Naive B cell (primary cell): ENCODE results near the gene PRKCA. TPM values are rescaled to one million over a fixed set of nuclear protein-coding genes. Genes with fewer than 3 reads are reported as not detected.
A peak's percentile ranks its signal among the peaks of the same experiment; 100 is the strongest.

Source experiments
- ATAC-seq, 2 donors: fragments of 150-1000 bp; cut with Tn5 transposase; 2 replicates each; pipeline ENCODE4 v1.10.0; 2021; ENCODE audit warnings: low read depth in 2 of 2, mild to moderate bottlenecking in 2 of 2, moderate library complexity in 2 of 2
- DNase-seq: peaks from one replicate; pipeline ENCODE4 v3.0.0; 2022
- H3K27ac Mint-ChIP-seq, 6 donors: one replicate each; pipeline ENCODE4 v1.8.0; 2020 to 2022; ENCODE audit warnings: mild to moderate bottlenecking in 6 of 6, mixed read lengths in 6 of 6, moderate library complexity in 5 of 6, inconsistent platforms in 2 of 6
- H3K27me3 Mint-ChIP-seq, 3 donors: one replicate each; pipeline ENCODE4 v1.8.0; 2021 to 2022; ENCODE audit warnings: mixed read lengths in 3 of 3, mild to moderate bottlenecking in 1 of 3
- H3K36me3 Mint-ChIP-seq, 2 donors: one replicate each; pipeline ENCODE4 v1.8.0; 2020 to 2022; ENCODE audit warnings: mixed read lengths in 2 of 2, inconsistent platforms in 1 of 2, mild to moderate bottlenecking in 1 of 2
- H3K4me1 Mint-ChIP-seq, 3 donors: one replicate each; pipeline ENCODE4 v1.8.0; 2020 to 2022; ENCODE audit warnings: mixed read lengths in 3 of 3, inconsistent platforms in 1 of 3, mild to moderate bottlenecking in 1 of 3, moderate library complexity in 1 of 3
- H3K4me3 Mint-ChIP-seq, 8 donors: one replicate each; pipeline ENCODE4 v1.8.0; 2020 to 2022; ENCODE audit warnings: mild to moderate bottlenecking in 8 of 8, mixed read lengths in 8 of 8, moderate library complexity in 8 of 8, inconsistent platforms in 2 of 8
- H3K9me3 Mint-ChIP-seq, 7 donors: one replicate each; pipeline ENCODE4 v1.8.0; 2020 to 2022; ENCODE audit warnings: mixed read lengths in 7 of 7, mild to moderate bottlenecking in 5 of 7, inconsistent platforms in 2 of 7, moderate library complexity in 1 of 7
- polyA plus RNA-seq, 6 donors: library from polyadenylated mRNA; unstranded; fragments of 300-500 nt; fragmentation: Illumina TruSeq; gene quantifications; one replicate each; pipeline ENCODE4 v1.2.3, GENCODE V29; 2021; ENCODE audit warnings: low read depth in 6 of 6

Gene PRKCA
- polyA plus RNA-seq, 6 donors from 2014 or later: 0.03 to 0.06 TPM; not detected in 4

- H3K36me3 Mint-ChIP-seq: no peaks in the 10 kb centered on the region
- H3K27me3 Mint-ChIP-seq: peaks cover 4 to 21% (median 16%) of the 10 kb centered on the region in 3 donors
Measured at GRCh38 chr17:66743511-66743910, 441.1 kb downstream of the PRKCA start.

GRCh38 chr17:66746736-66747135 is 444.3 kb downstream of the PRKCA start:
- no peaks in the 10 kb centered on the region for H3K4me1 Mint-ChIP-seq
- H3K9me3 Mint-ChIP-seq: no peaks in the 10 kb centered on the region
- H3K4me3 Mint-ChIP-seq: no peak overlapping the region
- no peak for DNase-seq
- H3K27ac Mint-ChIP-seq: no peak overlapping the region
- no peak for ATAC-seq
- H3K27me3 Mint-ChIP-seq: peaks cover 0 to 13% (median 9%) of the 10 kb centered on the region in 3 donors
- no peaks in the 10 kb centered on the region for H3K36me3 Mint-ChIP-seq

More at GRCh38 chr17:66743511-66743910, 441.1 kb downstream of the PRKCA start:
- Mint-ChIP-seq H3K9me3 (no peaks in the 10 kb centered on the region), H3K27ac (no peak overlapping the region), H3K4me1 (no peaks in the 10 kb centered on the region), H3K4me3 (no peak overlapping the region)
- DNase-seq (no peak), ATAC-seq (no peak)

DNA sequence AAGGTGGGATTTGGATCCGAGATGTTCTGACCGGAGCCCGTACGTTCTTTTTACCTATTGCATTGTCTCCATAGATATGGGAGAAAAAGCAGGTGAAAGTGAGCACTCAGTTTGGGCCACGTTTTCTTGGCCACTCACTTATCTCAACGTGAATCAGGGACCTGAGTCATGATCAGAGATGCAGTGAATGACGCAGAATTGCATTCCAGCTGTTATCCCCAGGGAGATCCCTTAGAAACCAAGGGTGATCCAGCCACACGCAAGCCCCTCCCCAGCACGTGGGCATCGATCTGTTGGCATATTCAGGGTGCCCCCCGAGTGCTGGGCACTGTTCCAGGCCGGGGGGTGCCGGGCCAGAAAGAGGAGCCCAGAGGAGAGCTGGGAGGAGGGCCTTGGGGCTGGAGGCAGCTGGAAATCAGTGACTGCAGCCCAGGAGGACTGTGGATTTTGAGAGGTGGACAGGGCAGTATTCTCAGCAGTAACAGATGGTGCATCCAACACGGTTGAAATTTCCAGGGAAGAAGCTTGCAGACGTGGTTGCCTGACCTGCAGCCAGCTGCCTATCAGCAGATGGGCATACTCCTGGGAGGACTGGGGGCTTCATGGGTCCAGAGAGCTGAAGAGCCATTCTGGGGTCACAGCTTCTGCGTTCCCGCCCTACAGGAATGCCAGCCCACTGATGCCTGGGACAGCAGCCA is 445.3 kb downstream of the PRKCA start:
- no peaks in the 10 kb centered on the region for H3K36me3 Mint-ChIP-seq

DNA sequence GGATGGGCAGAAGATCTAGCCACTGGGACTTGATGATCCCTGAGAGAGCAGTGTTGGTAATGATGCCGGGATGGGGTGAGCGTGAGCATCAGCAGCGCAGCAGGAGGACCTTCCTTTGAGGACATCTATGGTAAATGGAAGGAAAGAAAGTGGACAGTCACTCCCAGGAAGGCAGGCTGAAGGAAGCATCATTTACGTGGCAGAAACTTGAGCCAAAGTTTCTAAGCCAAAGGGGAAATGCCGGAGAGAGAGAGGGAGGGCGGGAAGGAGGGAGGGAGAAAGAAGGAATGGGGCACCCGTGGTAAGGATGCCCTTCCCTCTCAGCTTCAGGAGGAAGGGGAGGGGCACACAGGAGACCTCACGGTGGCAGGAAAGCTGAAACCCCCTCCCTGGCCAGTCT is 446.2 kb downstream of the PRKCA start:
- Mint-ChIP-seq H3K4me1 (no peaks in the 10 kb centered on the region), H3K9me3 (peaks cover 0 to 1% (median 0%) of the 10 kb centered on the region in 7 donors), H3K27ac (peak overlapping the region in 1 of 6 donors; percentile 62), H3K36me3 (no peaks in the 10 kb centered on the region), H3K27me3 (peaks cover 0 to 9% (median 9%) of the 10 kb centered on the region in 3 donors), H3K4me3 (no peak overlapping the region)
- DNase-seq (no peak), ATAC-seq (no peak)

More for the DNA sequence above, 445.3 kb downstream of the PRKCA start:
- no peaks in the 10 kb centered on the region for H3K9me3 Mint-ChIP-seq
- H3K27ac Mint-ChIP-seq: no peak overlapping the region
- no peak overlapping the region for H3K4me3 Mint-ChIP-seq
- peaks cover 0 to 9% (median 9%) of the 10 kb centered on the region in 3 donors for H3K27me3 Mint-ChIP-seq
- DNase-seq: no peak
- no peak for ATAC-seq
- no peaks in the 10 kb centered on the region for H3K4me1 Mint-ChIP-seq

DNA sequence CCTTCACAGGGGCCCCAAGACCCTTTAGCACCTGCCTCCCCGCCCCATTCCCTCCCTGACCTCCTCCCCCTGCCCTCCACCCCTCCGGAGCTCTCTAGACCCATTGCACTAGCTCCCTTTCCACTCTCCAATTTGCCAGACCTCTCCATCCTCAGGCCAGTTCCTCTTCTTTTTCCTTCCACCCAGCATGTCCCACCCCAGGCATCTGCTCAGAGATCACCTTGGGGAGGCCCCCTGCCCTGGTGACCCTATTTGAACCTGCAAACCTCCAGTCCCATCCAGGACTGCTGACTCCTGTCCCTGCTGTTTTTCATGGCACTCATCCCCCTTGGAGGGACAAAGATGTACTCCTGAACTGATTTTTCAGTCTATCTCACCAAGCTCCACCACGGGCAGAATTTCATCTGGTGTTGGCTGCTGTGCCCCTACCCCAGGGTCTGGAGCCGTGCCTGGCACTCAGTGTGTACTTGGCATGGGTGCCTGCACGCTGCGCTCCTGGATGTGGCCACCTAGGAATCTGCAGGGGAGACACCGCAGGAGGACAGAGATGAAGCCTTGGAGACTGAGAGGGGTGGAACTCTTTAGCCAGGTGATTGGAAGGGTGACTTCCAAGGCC is 446.9 kb downstream of the PRKCA start:
- no peak for DNase-seq
- peaks cover 0 to 9% (median 9%) of the 10 kb centered on the region in 3 donors for H3K27me3 Mint-ChIP-seq
- ATAC-seq: no peak
- no peak overlapping the region for H3K4me3 Mint-ChIP-seq
- no peaks in the 10 kb centered on the region for H3K4me1 Mint-ChIP-seq
- no peak overlapping the region for H3K27ac Mint-ChIP-seq
- peaks cover 0 to 3% (median 0%) of the 10 kb centered on the region in 7 donors for H3K9me3 Mint-ChIP-seq
- H3K36me3 Mint-ChIP-seq: peaks cover 0 to under 1% of the 10 kb centered on the region in 2 donors

- DNase-seq (no peak), ATAC-seq (no peak)
- H3K27me3 Mint-ChIP-seq: peaks cover 0 to 9% (median 9%) of the 10 kb centered on the region in 3 donors
- H3K9me3 Mint-ChIP-seq: peaks cover 0 to 3% (median 0%) of the 10 kb centered on the region in 7 donors
- no peak overlapping the region for H3K27ac Mint-ChIP-seq
- no peaks in the 10 kb centered on the region for H3K4me1 Mint-ChIP-seq
- H3K4me3 Mint-ChIP-seq: no peak overlapping the region
- H3K36me3 Mint-ChIP-seq: peaks cover 0 to 6% of the 10 kb centered on the region in 2 donors
Measured at GRCh38 chr17:66750116-66750515, 447.7 kb downstream of the PRKCA start.

- no peak for DNase-seq
- Mint-ChIP-seq H3K9me3 (peaks cover 0 to 3% (median 0%) of the 10 kb centered on the region in 7 donors), H3K27ac (no peak overlapping the region), H3K4me3 (no peak overlapping the region), H3K4me1 (no peaks in the 10 kb centered on the region), H3K36me3 (peaks cover 0 to 6% of the 10 kb centered on the region in 2 donors), H3K27me3 (peaks cover 0 to 9% (median 9%) of the 10 kb centered on the region in 3 donors)
- ATAC-seq: no peak
Measured at GRCh38 chr17:66750781-66751543, 448.5 kb downstream of the PRKCA start.

DNA sequence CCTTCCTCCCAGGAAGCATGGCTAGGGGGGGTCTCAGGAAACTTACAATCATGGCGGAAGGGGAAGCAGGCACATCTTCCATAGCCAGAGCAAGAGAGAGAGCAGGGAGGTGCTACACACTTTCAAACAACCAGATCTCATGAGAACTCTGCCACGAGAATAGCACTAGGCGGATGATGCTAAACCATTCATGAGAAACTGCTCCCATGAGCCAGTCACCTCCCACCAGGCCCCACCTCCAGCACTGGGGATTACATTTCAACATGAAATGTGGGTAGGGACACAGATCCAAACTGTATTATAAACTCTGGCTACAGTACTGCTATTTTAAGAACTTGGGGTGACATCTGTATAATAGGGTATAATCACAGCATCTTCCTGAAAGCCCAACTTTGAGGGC is 449.4 kb downstream of the PRKCA start:
- Mint-ChIP-seq H3K9me3 (peaks cover 0 to 3% (median 0%) of the 10 kb centered on the region in 7 donors), H3K27ac (no peak overlapping the region), H3K4me1 (no peaks in the 10 kb centered on the region), H3K36me3 (peaks cover 0 to 6% of the 10 kb centered on the region in 2 donors), H3K4me3 (no peak overlapping the region), H3K27me3 (peaks cover 0 to 9% (median 9%) of the 10 kb centered on the region in 3 donors)
- ATAC-seq (no peak), DNase-seq (no peak)

DNA sequence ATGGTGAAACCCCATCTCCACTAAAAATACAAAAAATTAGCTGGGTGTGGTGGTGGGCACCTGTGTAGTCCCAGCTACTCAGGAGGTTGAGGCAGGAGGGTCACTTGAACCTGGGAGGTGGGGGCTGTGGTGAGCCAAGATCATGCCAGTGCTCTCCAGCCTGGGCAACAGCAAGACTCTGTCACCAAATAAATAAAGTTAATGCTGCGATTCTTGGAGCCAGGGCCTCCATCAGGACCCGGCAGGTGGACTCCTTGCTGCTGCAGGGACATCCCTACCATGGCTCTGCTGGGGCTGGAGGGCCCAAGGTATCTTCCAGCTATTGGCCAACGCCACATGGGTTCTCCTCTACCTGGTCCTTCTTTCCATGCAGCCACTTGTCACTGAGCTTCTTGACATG is 450.0 kb downstream of the PRKCA start:
- no peak overlapping the region for H3K4me3 Mint-ChIP-seq
- no peaks in the 10 kb centered on the region for H3K4me1 Mint-ChIP-seq
- no peak for ATAC-seq
- peaks cover 0 to 6% of the 10 kb centered on the region in 2 donors for H3K36me3 Mint-ChIP-seq
- no peak for DNase-seq
- H3K9me3 Mint-ChIP-seq: peaks cover 0 to 3% (median 0%) of the 10 kb centered on the region in 7 donors
- H3K27me3 Mint-ChIP-seq: peaks cover 0 to 9% (median 9%) of the 10 kb centered on the region in 3 donors
- H3K27ac Mint-ChIP-seq: no peak overlapping the region

DNA sequence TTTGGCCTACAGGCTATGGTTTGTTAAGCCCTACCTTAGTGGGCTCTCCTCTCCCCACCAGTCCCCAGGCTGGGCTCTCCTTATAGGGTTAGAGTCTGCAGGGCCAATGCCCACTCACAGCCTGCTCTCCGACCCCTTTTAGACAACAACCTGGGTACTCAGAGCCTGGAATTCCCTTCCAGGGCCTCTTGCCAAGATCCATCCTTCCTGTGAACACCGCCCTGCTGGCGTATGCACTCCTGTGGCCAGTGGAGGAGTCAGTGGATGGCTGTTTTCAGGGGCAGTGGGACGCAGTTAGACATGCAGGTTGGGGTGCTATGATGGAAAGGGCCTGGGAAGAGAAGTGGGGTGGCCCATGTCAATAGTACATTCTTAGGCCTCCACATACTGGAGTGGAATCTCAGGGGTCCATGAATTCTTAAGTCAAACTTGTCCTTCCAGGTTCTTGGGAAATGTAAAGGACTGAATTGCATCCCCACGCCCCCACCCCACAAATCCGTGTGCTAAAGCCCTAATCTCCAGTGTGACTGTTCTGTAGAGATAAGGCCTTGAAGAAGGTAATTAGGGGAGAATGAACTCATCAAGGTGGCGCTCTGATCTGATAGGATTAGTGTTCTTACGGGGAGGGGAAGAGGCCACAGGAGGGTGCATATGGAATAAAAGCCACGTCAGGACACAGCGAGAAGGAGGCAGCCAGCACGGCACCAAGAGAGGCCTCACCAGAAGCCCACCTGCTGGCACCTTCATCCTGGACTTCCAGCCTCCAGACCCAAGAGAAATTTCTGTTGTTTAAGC is 450.9 kb downstream of the PRKCA start:
- Mint-ChIP-seq H3K4me1 (no peaks in the 10 kb centered on the region), H3K27ac (no peak overlapping the region), H3K4me3 (no peak overlapping the region), H3K9me3 (peaks cover 0 to 3% (median 0%) of the 10 kb centered on the region in 7 donors), H3K27me3 (peaks cover 0 to 7% (median 4%) of the 10 kb centered on the region in 3 donors), H3K36me3 (peaks cover 0 to 6% of the 10 kb centered on the region in 2 donors)
- DNase-seq (no peak), ATAC-seq (no peak)

GRCh38 chr17:66755101-66755943 is 452.9 kb downstream of the PRKCA start:
- no peaks in the 10 kb centered on the region for H3K4me1 Mint-ChIP-seq
- ATAC-seq (no peak), DNase-seq (no peak)
- H3K27me3 Mint-ChIP-seq: no peaks in the 10 kb centered on the region
- no peak overlapping the region for H3K4me3 Mint-ChIP-seq
- H3K36me3 Mint-ChIP-seq: peaks cover 0 to 6% of the 10 kb centered on the region in 2 donors
- no peak overlapping the region for H3K27ac Mint-ChIP-seq
- peaks cover 0 to 3% (median 0%) of the 10 kb centered on the region in 7 donors for H3K9me3 Mint-ChIP-seq

DNA sequence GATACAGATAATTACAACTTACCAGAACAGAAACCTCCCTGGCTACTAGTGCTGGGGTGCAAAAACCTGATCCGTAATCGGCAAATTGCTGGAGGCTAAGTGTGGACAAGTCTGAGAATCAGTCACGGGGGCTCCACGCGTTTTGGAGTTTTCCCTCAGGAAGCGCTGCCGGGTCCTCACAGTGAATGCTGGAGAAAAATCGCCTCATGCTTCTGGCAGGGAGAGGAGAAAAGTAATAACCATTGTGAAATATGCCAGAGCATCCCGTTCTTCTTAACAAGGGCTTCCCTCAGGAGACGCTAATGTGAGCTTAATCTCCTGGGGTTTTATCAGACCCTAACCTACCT is 453.5 kb downstream of the PRKCA start:
- H3K9me3 Mint-ChIP-seq: peaks cover 0 to 3% (median 0%) of the 10 kb centered on the region in 7 donors
- H3K27ac Mint-ChIP-seq: no peak overlapping the region
- no peaks in the 10 kb centered on the region for H3K4me1 Mint-ChIP-seq
- DNase-seq (no peak), ATAC-seq (no peak)
- H3K36me3 Mint-ChIP-seq: peaks cover 0 to 6% of the 10 kb centered on the region in 2 donors
- no peaks in the 10 kb centered on the region for H3K27me3 Mint-ChIP-seq
- no peak overlapping the region for H3K4me3 Mint-ChIP-seq
